Stimulated activated CD8-positive, alpha-beta memory T cell treated with anti-CD3 and anti-CD28 coated beads, Interleukin-4, amount 100 ng/mL, for 4 hours (primary cell): Measurements from ENCODE around the gene YPEL1.

Experiments
- DNase-seq, 2 donors: peaks; one replicate each; pipeline ENCODE4 v3.0.0-alpha.2; 2020; ENCODE audit warnings: low read depth in 2 of 2, low spot score in 1 of 2

Gene YPEL1

DNA sequence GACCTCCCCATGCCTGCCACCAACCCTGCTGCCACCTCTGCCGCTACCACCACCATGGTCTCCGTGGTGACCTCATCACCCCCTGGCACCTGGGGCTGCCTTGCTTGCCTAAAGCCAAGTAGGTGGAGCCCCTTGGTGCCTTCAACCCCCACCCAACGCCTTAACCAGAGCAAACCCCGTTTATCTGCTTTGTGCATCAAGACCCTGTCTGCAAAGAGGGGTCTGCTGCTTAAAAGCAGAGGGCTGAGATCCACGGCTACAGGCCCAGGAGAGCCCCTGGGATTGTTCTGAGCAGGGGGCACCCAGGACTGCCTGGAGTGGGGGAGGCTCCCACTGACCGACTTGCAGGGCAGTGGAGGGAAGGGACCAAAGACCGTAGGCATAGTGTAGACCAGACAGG, 74.7 kb downstream of the YPEL1 start:
- no peak for DNase-seq

- DNase-seq: no peak
Measured at GRCh38 chr22:21659864-21660525, 75.6 kb downstream of the YPEL1 start.

- DNase-seq: peak; percentile 45 to 60
Measured at GRCh38 chr22:21657360-21658032, 78.1 kb downstream of the YPEL1 start.

- no peak for DNase-seq
Measured at GRCh38 chr22:21657020-21657359, 78.6 kb downstream of the YPEL1 start.

- no peak for DNase-seq
Measured at GRCh38 chr22:21652547-21653545, 82.7 kb downstream of the YPEL1 start.

DNA sequence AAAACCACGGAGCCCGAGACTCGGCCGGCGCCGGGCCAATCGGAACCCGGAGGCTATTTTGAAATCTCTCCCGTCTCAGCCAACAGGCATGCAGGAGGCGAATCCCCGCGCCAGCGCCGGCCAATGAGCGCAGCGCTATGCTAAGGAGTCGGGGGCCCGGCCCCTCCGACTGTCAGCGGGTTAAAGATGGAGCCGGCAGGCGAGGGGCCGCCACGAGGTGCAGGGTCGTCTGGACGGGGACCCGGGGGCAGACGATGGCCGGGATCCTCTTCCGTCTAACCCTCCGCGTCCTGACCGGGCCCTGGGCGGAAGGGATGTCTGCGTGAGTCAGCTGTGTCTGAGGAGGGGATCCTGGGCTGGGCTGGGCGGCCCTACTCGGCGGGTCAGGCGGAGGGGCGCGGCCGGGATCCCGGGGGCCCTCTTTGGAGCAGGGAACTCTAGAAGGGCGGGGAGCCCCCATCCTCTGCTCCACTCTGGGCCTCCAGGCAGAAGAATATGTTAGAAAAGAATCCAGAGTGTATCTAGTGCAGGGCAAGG, 83.5 kb downstream of the YPEL1 start:
- DNase-seq: peak; percentile 60 to 65

- no peak for DNase-seq
Measured at GRCh38 chr22:21651521-21652009, 84.0 kb downstream of the YPEL1 start.

- DNase-seq: no peak
Measured at GRCh38 chr22:21650823-21651520, 84.6 kb downstream of the YPEL1 start.

DNA sequence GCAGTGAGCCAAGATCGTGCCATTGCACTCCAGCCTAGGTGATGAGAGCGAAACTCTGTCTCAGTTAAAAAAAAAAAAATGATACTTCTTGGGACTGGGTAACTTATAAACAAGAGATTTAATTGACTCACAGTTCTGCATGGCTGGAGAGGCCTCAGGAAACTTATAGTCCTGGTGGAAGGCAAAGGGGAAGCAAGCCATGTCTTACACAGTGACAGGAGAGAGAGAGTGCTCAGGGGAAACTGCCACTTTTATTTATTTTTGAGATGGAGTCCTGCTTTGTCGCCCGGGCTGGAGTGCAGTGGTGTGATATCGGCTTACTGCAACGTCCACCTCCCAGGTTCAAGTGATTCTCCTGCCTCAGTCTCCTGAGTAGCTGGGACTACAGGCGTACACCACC, 85.3 kb downstream of the YPEL1 start:
- DNase-seq: no peak
